ENCODE results near the gene TXNDC2.

DNA sequence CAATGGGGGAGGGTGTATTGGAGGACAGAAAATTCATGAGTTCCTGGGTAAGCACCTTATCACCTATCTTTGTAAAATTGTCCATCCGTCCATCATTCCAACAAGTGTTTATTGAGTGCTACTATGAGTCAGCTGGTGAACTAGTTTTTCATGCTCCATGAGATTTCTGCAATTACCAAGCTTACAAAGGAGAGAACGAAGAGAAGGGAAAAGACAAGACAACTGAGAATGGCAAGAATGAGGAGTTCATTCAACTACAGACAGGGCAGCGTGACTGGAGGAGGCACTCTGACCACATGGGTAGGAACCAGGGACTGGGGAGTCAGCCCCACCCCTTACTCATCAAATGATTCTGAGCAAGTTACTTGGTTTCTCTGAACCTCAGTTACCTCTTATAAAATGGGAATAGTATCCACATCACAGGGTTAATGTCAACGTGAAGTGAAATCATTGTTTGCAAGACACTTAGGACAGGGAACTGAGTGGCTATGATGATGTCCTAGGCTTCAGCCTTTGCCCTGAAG is 18.6 kb upstream of the TXNDC2 start:
- TF ChIP-seq POLR2AphosphoS5 (IDR thresholded peaks at IDR 0.05; ENCODE audit: low read depth, low read length), result no peak
- TF ChIP-seq, protein P1, sequence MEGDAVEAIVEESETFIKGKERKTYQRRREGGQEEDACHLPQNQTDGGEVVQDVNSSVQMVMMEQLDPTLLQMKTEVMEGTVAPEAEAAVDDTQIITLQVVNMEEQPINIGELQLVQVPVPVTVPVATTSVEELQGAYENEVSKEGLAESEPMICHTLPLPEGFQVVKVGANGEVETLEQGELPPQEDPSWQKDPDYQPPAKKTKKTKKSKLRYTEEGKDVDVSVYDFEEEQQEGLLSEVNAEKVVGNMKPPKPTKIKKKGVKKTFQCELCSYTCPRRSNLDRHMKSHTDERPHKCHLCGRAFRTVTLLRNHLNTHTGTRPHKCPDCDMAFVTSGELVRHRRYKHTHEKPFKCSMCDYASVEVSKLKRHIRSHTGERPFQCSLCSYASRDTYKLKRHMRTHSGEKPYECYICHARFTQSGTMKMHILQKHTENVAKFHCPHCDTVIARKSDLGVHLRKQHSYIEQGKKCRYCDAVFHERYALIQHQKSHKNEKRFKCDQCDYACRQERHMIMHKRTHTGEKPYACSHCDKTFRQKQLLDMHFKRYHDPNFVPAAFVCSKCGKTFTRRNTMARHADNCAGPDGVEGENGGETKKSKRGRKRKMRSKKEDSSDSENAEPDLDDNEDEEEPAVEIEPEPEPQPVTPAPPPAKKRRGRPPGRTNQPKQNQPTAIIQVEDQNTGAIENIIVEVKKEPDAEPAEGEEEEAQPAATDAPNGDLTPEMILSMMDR (IDR thresholded peaks at IDR 0.05 in 2 of 3, conservative IDR thresholded peaks at IDR 0.05 in 1 of 3; ENCODE audit: borderline replicate concordance in 1 of 3, insufficient read depth in 1 of 3, low read depth in 2 of 3, low read length in 2 of 3), result no peak
- TF ChIP-seq POLR2A (IDR thresholded peaks at IDR 0.05; ENCODE audit: borderline replicate concordance, extremely low read depth, insufficient read depth, insufficient read length), result no peak
- TF ChIP-seq, protein P2, sequence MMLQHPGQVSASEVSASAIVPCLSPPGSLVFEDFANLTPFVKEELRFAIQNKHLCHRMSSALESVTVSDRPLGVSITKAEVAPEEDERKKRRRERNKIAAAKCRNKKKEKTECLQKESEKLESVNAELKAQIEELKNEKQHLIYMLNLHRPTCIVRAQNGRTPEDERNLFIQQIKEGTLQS (IDR thresholded peaks at IDR 0.05), result no peak
- no peak for TF ChIP-seq FOSL1 (IDR thresholded peaks at IDR 0.05; ENCODE audit: low read depth)
- TF ChIP-seq EZH2 (IDR thresholded peaks at IDR 0.05), result no peak
- TF ChIP-seq RAD21 (IDR thresholded peaks at IDR 0.05; ENCODE audit: low read depth), result no peak
- TF ChIP-seq, protein P3, sequence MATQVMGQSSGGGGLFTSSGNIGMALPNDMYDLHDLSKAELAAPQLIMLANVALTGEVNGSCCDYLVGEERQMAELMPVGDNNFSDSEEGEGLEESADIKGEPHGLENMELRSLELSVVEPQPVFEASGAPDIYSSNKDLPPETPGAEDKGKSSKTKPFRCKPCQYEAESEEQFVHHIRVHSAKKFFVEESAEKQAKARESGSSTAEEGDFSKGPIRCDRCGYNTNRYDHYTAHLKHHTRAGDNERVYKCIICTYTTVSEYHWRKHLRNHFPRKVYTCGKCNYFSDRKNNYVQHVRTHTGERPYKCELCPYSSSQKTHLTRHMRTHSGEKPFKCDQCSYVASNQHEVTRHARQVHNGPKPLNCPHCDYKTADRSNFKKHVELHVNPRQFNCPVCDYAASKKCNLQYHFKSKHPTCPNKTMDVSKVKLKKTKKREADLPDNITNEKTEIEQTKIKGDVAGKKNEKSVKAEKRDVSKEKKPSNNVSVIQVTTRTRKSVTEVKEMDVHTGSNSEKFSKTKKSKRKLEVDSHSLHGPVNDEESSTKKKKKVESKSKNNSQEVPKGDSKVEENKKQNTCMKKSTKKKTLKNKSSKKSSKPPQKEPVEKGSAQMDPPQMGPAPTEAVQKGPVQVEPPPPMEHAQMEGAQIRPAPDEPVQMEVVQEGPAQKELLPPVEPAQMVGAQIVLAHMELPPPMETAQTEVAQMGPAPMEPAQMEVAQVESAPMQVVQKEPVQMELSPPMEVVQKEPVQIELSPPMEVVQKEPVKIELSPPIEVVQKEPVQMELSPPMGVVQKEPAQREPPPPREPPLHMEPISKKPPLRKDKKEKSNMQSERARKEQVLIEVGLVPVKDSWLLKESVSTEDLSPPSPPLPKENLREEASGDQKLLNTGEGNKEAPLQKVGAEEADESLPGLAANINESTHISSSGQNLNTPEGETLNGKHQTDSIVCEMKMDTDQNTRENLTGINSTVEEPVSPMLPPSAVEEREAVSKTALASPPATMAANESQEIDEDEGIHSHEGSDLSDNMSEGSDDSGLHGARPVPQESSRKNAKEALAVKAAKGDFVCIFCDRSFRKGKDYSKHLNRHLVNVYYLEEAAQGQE (IDR thresholded peaks at IDR 0.05; ENCODE audit: low read depth), result no peak
- TF ChIP-seq, protein P4, sequence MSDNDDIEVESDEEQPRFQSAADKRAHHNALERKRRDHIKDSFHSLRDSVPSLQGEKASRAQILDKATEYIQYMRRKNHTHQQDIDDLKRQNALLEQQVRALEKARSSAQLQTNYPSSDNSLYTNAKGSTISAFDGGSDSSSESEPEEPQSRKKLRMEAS (IDR thresholded peaks at IDR 0.05), result no peak
- TF ChIP-seq SIN3A (IDR thresholded peaks at IDR 0.05; ENCODE audit: low read depth), result no peak
- no peak for TF ChIP-seq YY1 (IDR thresholded peaks at IDR 0.05; ENCODE audit: extremely low read depth, insufficient replicate concordance, low read depth, low read length)
- TF ChIP-seq TCF7L2 (IDR thresholded peaks at IDR 0.05; ENCODE audit: borderline replicate concordance, extremely low read depth, insufficient read depth, insufficient read length), result no peak

Measured in HCT116 (cell line).